IPS DF 4.7 (cell line): Measurements from ENCODE around the gene MYCBPAP.

Experiments used
- DNase-seq: peaks from one replicate; pipeline ENCODE4 v3.0.0-alpha.2; 2013; ENCODE audit warnings: low spot score; ENCODE audit errors: extremely low read depth

MYCBPAP gene

DNA sequence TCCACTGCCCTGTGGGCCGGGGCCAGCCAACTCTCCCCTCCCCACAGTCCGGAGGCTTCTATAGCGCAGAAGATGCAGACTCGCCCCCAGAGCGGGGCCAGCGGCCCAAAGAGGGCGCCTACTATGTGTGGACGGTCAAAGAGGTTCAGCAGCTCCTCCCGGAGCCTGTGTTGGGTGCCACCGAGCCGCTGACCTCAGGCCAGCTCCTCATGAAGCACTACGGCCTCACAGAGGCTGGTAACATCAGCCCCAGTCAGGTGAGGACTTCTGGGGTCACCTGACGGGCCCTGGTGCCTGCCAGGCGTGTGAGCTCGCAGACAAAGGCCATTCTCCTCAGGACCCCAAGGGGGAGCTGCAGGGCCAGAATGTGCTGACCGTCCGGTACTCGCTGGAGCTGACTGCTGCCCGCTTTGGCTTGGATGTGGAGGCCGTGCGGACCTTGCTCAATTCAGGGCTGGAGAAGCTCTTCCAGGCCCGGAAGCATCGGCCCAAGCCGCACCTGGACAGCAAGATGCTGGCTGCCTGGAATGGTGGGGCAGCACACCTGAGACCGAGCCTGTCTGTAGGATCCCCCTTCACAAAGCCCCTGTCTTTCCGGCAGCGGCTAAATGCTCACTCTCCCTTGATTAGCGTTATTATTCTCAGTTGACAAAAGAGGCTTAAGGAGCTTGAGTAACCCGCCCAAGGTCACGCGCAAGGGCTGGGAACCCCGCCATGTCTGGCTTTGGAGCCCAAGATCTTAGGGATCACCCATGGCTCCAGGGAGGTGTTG lies 42.6 kb downstream of the MYCBPAP start:
- no peak for DNase-seq

- DNase-seq = no peak
Observed at GRCh38 chr17:50551433-50551815, 43.2 kb downstream of the MYCBPAP start.

- DNase-seq = no peak
Observed at GRCh38 chr17:50551884-50552283, 43.6 kb downstream of the MYCBPAP start.

DNA sequence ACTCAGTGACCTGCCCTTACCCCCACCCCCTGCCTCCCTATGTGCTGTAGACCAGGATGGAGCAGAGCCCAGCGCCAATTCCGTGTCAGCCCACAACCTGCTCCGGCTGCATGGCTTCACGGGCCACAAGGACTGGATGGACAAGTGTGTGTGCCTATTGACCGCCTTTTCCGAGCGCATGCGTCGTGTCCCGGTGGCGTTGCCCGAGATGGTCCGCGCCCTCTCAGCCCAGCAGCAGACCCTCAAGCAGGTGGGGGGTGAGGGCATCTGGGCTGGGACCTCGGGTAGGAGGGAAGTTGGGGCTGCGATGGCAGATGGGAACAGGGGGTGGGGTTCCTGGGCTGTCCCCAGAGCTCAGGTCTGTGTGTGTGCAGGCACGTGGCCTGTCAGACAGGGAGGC lies 46.0 kb downstream of the MYCBPAP start:
- no peak for DNase-seq

- no peak for DNase-seq
Observed at GRCh38 chr17:50556803-50557202, 48.6 kb downstream of the MYCBPAP start.

DNA sequence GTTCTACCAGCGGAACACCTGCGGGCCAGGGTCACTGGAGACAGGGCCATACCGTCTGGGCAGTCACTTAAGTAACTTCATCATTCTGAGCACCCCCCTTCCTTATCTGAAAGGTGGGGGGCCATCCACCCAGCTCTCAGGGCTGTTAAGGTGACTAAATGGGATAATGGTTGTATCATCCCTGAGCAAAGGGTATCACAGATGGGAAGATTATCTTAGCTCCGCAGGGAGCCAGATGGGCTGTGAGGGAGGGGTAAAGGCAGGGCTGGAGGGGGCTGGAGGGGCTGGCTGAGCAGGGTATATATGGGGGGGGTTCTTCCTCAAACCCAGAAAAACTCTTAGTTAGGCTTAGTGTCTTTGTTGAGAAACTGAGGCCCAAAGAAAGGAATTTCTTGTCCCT lies 49.4 kb downstream of the MYCBPAP start:
- no peak for DNase-seq

GRCh38 chr17:50558091-50558490 lies 49.9 kb downstream of the MYCBPAP start:
- DNase-seq = no peak

- no peak for DNase-seq
Observed at GRCh38 chr17:50558581-50558940, 50.3 kb downstream of the MYCBPAP start.

GRCh38 chr17:50558941-50559614 lies 50.8 kb downstream of the MYCBPAP start:
- DNase-seq = no peak

DNA sequence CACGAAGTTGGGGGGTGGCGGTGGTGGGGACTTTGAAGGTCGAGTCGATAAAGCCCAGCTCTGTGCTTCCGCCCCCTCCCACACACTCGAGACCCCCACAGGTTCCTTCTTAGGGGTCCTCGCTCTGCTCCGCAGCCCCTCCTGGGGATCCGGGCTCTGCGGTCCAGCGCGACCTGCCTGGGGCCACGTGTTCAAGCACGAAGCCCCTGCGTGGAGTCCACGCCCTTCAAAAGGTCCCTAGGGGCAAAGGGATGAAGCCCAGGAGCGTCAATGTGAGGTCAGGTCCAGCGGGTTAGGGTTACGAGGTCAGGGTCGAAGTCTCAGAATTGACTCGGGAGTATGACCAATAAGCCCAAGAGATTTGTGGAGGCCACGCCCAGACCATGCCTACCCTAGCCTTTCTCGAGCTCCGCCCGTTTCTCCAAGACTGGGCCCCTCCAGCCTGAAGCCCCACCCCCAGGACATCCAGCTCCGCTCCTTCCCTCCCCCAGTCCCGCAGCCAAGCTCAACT lies 51.5 kb downstream of the MYCBPAP start:
- DNase-seq = no peak

GRCh38 chr17:50560185-50560824 lies 52.1 kb downstream of the MYCBPAP start, which contains the start of gene CACNA1G:
Gene CACNA1G, plus strand, starts transcription at chr17:50560715. Its CDS starts 745 bp downstream, at chr17:50561460.
- DNase-seq = no peak

DNA sequence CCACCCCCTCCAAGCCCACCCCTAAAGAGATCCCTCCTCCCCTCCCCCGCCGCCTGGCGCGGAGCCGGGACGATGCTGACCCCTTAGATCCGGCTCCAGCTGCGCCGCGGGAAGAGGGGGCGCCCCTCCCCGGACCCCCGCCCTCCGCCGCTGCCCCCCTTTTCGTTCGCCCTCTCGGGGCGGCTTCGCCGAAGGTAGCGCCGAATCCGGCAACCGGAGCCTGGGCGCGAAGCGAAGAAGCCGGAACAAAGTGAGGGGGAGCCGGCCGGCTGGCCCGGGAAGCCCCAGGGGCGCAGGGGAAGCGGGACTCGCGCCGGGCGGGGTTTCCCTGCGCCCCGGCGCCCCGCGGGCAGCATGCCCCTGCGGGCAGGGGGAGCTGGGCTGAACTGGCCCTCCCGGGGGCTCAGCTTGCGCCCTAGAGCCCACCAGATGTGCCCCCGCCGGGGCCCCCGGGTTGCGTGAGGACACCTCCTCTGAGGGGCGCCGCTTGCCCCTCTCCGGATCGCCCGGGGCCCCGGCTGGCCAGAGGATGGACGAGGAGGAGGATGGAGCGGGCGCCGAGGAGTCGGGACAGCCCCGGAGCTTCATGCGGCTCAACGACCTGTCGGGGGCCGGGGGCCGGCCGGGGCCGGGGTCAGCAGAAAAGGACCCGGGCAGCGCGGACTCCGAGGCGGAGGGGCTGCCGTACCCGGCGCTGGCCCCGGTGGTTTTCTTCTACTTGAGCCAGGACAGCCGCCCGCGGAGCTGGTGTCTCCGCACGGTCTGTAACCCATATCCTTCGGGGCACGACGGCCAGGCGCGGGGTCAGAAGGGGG lies 52.9 kb downstream of the MYCBPAP start:
- no peak for DNase-seq

DNA sequence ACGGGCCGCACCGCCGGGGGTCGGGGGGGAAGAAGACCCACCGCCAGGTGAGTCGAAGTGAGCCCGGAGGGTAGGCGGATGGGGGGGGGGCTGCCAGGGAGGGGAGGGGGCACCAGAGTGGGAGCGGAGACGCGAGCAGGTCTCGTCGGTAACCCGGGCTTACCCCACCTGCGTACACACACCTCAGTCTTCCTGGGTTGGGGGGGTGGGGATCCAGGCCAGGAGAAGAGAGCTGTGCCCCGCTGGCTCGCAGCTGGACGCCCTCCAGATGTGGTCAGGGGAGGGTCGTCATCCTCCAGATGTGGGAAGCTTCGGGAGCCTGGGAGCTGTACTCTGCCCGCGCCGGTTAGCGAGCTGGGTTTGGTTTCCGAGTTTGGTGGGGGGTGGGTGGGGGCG lies 53.5 kb downstream of the MYCBPAP start:
- no peak for DNase-seq

- DNase-seq = no peak
Observed at GRCh38 chr17:50562242-50563091, 54.2 kb downstream of the MYCBPAP start.

DNA sequence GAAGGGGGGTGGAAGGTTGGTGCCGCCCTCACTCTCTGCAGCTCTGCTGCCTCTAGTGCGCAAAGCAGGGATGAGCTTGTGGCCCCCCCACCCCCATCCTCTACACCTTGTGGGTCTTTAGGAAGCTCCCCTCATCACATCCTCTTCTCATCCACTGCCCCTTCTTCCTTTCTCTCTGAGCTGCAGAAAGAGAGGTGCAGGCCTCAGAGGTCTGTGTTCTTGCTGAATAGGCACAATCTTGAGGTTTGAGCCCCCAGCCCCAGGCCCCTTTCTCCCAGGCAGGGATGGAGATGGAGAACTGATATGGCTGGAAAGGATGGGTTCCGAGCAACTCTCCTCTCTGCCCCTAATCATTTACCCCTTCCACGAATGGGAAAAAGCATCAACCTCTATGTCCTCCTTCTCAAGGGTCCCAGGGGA lies 54.9 kb downstream of the MYCBPAP start:
- DNase-seq = no peak

DNA sequence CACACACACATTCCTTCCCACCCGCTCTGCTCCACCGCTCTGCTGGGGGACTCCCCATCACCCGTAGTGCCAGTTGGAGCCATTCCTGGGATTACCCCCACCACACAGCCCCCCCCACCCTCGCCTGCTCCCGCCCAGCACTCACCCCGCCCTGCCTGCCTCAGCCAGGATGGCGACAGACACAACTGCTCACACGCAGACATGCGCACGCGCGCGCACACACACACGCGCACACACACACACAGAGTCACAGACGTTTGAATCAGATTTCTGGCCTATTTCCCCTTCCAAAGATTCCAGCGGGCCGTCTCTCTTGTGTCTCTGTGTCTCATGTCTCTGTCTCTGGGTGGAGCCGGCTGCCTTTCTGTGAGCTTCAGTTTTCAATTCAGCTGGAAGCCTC lies 56.7 kb downstream of the MYCBPAP start:
- DNase-seq = no peak

GRCh38 chr17:50565402-50566350 lies 57.4 kb downstream of the MYCBPAP start:
- DNase-seq = no peak

- DNase-seq = no peak
Observed at GRCh38 chr17:50566886-50567285, 58.6 kb downstream of the MYCBPAP start.

- DNase-seq = no peak
Observed at GRCh38 chr17:50568659-50569058, 60.4 kb downstream of the MYCBPAP start.
